ENCODE results near the gene MRPS15.

DNA sequence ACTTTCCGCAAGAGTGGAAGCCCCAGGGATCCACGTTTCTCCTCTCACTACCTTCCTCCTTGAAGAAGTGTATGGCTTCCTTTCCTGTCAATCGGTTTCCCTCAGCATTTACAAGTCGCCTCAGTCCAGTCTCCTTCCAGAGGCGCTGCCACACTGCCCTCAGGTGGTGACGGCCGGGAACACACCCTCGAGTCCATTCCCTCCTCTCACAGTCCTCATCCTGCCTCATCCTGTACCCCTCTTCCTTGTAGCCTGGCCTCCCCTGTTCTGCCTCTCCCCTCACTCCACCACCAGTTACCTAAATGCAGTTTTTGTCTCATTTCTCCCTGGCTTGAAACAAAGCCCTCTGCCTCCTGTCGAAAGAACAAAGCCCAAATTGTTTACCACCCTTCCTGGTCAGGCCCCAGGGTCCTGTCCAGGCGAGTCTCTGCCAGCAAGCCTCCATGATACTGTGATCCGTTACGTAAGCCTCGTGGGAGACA, 43.3 kb downstream of the MRPS15 start:
- TF ChIP-seq CTCF (IDR thresholded peaks at IDR 0.05) = peak; percentile 82 to 95 (median 94)
- TF ChIP-seq POLR2A (IDR thresholded peaks at IDR 0.05) = no peak
